GM10266 (cell line): ENCODE measurements around the gene GAMT.
"Not testable (repeated sequence)": the region's sequence is repeated elsewhere in the genome, so short reads cannot be mapped to it uniquely, and the experiment has no call there.

Experiments used
- DNase-seq: peaks from one replicate; pipeline ENCODE4 v3.0.0; 2012; ENCODE audit errors: extremely low spot score
- TF ChIP-seq, protein P1 (sequence below): IDR thresholded peaks from 2 replicates; pipeline ENCODE4 v1.5.1; 2012; ENCODE audit warnings: mild to moderate bottlenecking, low read depth; ENCODE audit not compliant: control insufficient read depth, insufficient read depth; ENCODE audit errors: missing control alignments

GAMT gene

DNA sequence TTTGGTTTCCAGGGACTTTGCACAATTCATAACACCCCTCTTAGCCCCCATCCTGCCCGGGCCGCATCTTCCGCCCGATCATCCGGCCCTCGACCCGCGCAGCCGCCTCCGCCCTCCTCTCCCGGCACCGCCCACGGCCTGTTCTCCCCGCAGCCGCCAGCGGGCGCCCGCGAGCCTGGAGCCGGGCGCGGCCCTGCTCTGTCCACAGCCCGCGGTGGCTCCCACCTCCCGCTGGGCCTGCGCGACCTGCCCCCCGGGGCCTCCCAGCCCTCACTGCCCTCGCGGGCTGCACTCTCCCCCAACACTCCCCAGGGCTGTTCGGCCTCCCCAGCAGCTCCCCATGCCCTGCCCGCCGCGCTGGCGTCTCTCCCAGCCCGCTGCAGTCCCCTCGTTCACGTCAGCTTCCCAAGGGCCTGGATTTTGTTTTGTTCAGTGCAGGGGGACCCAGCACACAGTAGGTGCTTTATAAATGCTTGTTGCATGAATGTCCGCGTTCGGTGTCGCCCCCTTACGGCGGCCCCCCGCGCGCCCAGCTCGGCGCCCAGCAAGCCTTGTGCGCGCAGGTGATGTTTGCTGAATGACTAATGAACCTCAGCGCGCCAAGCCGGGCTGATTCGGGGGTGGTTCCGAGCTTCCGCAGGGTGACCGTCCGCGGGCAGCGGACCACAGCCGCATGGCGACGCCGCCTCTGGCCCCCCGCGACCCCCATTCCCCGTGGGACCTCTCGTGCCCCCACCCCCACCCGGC is 44.0 kb upstream of the GAMT start:
- TF ChIP-seq, protein P1, sequence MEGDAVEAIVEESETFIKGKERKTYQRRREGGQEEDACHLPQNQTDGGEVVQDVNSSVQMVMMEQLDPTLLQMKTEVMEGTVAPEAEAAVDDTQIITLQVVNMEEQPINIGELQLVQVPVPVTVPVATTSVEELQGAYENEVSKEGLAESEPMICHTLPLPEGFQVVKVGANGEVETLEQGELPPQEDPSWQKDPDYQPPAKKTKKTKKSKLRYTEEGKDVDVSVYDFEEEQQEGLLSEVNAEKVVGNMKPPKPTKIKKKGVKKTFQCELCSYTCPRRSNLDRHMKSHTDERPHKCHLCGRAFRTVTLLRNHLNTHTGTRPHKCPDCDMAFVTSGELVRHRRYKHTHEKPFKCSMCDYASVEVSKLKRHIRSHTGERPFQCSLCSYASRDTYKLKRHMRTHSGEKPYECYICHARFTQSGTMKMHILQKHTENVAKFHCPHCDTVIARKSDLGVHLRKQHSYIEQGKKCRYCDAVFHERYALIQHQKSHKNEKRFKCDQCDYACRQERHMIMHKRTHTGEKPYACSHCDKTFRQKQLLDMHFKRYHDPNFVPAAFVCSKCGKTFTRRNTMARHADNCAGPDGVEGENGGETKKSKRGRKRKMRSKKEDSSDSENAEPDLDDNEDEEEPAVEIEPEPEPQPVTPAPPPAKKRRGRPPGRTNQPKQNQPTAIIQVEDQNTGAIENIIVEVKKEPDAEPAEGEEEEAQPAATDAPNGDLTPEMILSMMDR = peak; percentile 97
- DNase-seq = peak; percentile 98

DNA sequence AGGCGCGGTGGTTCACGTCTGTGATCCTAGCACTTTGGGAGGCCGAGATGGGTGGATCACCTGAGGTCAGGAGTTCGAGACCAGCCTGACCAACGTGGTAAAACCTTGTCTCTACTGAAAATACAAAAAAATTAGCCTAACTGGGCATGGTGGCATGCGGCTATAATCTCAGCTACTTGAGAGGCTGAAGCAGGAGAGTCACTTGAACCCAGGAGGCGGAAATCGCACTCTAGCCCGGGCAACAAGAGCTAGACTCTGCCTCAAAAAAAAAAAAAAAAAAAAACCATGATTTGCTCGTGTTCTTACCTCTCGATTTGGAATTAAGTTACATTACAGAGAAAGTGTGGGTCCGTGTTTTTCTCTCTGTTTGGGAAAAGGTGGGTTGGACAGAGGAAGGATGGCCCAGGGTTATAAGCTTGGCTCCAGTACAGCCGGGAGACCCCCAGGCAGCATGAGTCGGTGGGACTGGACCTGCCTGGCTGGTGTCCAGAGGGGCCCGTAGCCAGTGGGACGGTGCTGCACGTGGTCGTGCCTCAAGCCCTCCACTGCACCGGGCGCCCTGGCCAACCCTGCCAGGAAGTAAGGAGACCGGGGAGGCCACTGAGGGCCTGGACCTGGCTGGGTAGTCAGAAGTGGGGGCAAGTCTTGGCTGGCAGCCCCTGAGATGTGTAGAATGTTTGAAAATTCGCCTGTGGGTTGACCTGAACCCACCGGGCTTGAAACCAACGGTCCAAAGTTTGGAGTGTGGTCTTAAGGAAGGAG is 40.5 kb upstream of the GAMT start:
- TF ChIP-seq, protein P1 = no peak
- no peak for DNase-seq

DNA sequence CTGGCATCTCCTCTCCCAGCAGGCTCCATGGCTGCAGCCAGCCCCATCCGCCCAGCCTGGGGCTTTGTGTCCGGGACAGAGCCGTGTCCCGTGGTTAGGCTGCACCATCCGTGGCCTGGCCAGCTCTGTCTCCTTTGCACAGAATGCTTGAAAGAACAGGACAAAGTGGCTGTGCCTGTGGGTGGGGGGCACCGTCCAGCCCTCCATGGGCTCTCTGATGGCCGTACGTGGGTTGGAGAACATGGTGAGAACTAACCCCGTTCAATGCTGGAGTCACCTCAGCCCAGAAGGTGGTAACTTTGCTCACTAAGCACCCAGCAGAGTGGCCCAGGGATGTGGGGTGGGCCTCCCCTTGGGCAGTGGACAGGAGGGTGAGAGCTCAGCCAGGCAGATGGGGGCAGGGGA is 39.7 kb upstream of the GAMT start:
- no peak for DNase-seq
- TF ChIP-seq, protein P1 = no peak

DNA sequence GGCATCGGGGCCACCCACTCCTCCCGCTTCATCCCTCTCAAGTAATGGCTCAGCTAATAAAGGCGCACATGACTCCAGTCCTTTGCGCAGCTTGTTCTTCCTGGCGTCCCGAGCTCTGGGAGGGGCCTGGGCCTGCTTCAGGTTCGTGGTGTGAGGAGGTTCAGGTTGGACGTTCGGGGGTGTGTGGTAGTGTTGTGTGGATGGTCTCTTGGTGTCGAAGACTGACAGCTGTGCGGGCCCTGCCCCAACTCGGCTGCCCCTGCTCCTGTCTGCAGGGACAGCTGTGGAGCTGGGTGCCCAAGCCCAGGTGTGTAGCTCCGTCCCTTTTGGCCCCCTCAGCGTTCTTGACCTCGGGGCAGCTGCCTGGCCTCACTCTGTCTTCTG is 39.1 kb upstream of the GAMT start:
- DNase-seq = no peak
- TF ChIP-seq, protein P1 = no peak

DNA sequence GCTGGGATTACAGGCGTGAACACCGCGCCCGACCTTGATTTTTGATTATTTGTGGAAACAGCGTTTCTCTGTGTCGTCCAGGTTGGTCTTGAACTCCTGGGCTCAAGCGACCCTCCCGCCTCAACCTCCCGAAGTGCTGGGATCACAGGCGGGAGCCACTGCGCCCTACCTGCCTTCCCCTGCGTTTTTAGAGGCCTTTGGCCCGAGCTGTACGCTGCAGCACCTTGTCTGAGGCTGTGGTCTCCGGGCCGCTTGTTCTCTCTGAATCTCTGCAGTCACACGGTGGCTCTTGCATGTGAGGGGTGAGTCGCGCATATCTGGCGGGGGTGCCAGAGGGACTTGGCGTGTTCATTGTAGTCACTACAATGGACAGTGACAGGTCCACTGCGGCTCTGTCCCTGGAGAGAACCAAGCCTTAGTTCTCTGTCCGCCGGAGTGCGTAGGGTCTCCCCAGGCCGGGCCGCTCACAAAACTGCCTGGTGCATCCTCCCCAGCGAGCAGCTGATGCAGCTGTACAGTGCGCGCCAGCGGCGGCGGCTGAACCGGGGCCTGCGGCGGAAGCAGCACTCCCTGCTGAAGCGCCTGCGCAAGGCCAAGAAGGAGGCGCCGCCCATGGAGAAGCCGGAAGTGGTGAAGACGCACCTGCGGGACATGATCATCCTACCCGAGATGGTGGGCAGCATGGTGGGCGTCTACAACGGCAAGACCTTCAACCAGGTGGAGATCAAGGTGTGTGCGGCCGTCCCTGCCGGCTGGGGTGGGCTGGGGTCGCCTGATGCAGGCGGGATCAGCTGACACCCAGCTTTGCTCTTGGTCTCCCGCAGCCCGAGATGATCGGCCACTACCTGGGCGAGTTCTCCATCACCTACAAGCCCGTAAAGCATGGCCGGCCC is 38.4 kb upstream of the GAMT start:
- not testable (repeated sequence) for DNase-seq

DNA sequence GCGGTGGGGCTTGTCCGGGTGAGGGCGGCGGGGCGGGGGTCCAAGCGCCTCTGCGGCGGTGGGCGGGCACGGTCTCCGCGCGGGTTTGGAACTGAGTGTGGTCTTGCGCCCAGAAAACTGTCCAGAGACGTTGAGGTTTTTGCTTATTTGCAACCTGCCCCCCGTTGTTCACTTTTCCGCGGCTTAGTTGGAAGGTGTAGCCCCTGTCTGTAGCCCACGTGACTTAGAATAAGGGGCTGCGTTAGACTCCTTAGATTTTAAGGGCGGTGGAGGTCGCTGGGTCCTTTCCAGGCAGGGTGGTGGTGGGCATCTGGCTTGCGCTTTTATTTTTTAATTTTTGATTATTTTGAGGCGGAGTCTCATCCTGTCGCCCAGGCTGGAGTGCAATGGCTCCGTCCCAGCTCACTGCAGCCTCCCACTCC is 37.6 kb upstream of the GAMT start:
- DNase-seq = no peak
- TF ChIP-seq, protein P1 = no peak
